IMR-90 (cell line): ENCODE results near the gene CINP. TPM values are rescaled to one million over a fixed set of nuclear protein-coding genes. Genes with fewer than 3 reads are reported as not detected.
"Not testable (repeated sequence)": the region's sequence is repeated elsewhere in the genome, so short reads cannot be mapped to it uniquely, and the experiment has no call there.

Experiments
- ATAC-seq: fragments of 200-7000 bp; cut with Tn5 transposase; 2 replicates; pipeline ENCODE4 v1.9.1; 2020; ENCODE audit warnings: low read depth, mild to moderate bottlenecking, moderate library complexity
- BruUV-seq: library from RNA; stranded (reverse); fragments of 400-500 nt; replicated peaks from 2 replicates; lab custom pipeline; 2021; lab: Mats Ljungman, UMichigan
- CTCF ChIA-PET: fragments of 300-600 bp; formaldehyde crosslinking; extraction: SDS; loops from one replicate; lab custom pipeline; 2021; ENCODE audit warnings: antibody characterized with exemption; lab: Yijun Ruan, JAX
- POLR2A ChIA-PET: fragments of 300-600 bp; sonication (Branson Sonifier 250); formaldehyde crosslinking; loops from one replicate; lab custom pipeline; 2022; ENCODE audit warnings: antibody characterized with exemption; ENCODE audit not compliant: unreplicated experiment; lab: Charles Lee
- DNase-seq: peaks from one replicate; pipeline ENCODE4 v3.0.0; 2013
- H2AFZ ChIP-seq: replicated peaks from 2 replicates; pipeline ENCODE3; 2013; ENCODE audit warnings: low read length, mild to moderate bottlenecking; ENCODE audit not compliant: poor library complexity
- H2AK5ac ChIP-seq: 2 replicates; pipeline ENCODE4 v1.6.1; 2013; ENCODE audit warnings: low read depth, low read length, inconsistent platforms
- H2AK9ac ChIP-seq: replicated peaks from 2 replicates; pipeline ENCODE3; 2013; ENCODE audit warnings: mild to moderate bottlenecking, low read depth, low read length, moderate library complexity; ENCODE audit not compliant: poor library complexity
- H2BK120ac ChIP-seq: 2 replicates; pipeline ENCODE4 v1.6.1; 2013; ENCODE audit warnings: low read depth, low read length, inconsistent platforms
- H2BK15ac ChIP-seq: 3 replicates; pipeline ENCODE4 v1.6.1; 2013; ENCODE audit warnings: low read depth, low read length, inconsistent platforms
- H2BK20ac ChIP-seq: 2 replicates; pipeline ENCODE4 v1.6.1; 2013; ENCODE audit warnings: low read depth, mild to moderate bottlenecking, inconsistent platforms, low read length, moderate library complexity
- H2BK5ac ChIP-seq: 2 replicates; pipeline ENCODE4 v1.6.1; 2013; ENCODE audit warnings: mild to moderate bottlenecking, low read depth, low read length, inconsistent platforms; ENCODE audit not compliant: poor library complexity, severe bottlenecking
- H3K14ac ChIP-seq: replicated peaks from 2 replicates; pipeline ENCODE4 v1.6.1; 2013; ENCODE audit warnings: low read depth, low read length, inconsistent platforms
- H3K18ac ChIP-seq: 2 replicates; pipeline ENCODE4 v1.6.1; 2013; ENCODE audit warnings: low read depth, low read length, control low read depth
- H3K23ac ChIP-seq: 2 replicates; pipeline ENCODE4 v1.6.1; 2013; ENCODE audit warnings: low read depth, low read length, inconsistent platforms
- H3K27ac ChIP-seq: 2 replicates; pipeline ENCODE4 v1.5.1; 2013; ENCODE audit warnings: mild to moderate bottlenecking, control low read depth, low read length; ENCODE audit not compliant: insufficient read depth
- H3K27me3 ChIP-seq: 2 replicates; pipeline ENCODE4 v1.6.1; 2013; ENCODE audit warnings: low read length; ENCODE audit not compliant: control insufficient read depth, insufficient read depth
- H3K36me3 ChIP-seq: 2 replicates; pipeline ENCODE4 v1.6.1; 2013; ENCODE audit warnings: low read length, mixed read lengths; ENCODE audit not compliant: control insufficient read depth, insufficient read depth
- H3K4ac ChIP-seq: 2 replicates; pipeline ENCODE4 v1.6.1; 2013; ENCODE audit warnings: low read depth, low read length, inconsistent platforms
- H3K4me1 ChIP-seq: 2 replicates; pipeline ENCODE4 v1.6.1; 2013; ENCODE audit warnings: low read length, mixed read lengths; ENCODE audit not compliant: control insufficient read depth, insufficient read depth
- H3K4me2 ChIP-seq: 2 replicates; pipeline ENCODE4 v1.6.1; 2013; ENCODE audit warnings: low read depth, mild to moderate bottlenecking, control low read depth, low read length, moderate library complexity
- H3K4me3 ChIP-seq: 2 replicates; pipeline ENCODE4 v1.5.1; 2013; ENCODE audit warnings: low read depth, mild to moderate bottlenecking, control low read depth, low read length, moderate library complexity; ENCODE audit not compliant: insufficient read depth
- H3K56ac ChIP-seq: 2 replicates; pipeline ENCODE4 v1.6.1; 2013; ENCODE audit warnings: low read length, inconsistent platforms; ENCODE audit not compliant: insufficient read depth; ENCODE audit errors: extremely low read depth
- H3K79me1 ChIP-seq, 2 experiments: 2 replicates each; pipeline ENCODE4 v1.6.1; 2013; ENCODE audit warnings: low read length in 2 of 2, inconsistent platforms in 1 of 2, low read depth in 1 of 2
- H3K9ac ChIP-seq: 2 replicates; pipeline ENCODE4 v1.6.1; 2013; ENCODE audit warnings: low read depth, low read length, control low read depth
- H3K9me1 ChIP-seq: 2 replicates; pipeline ENCODE4 v1.6.1; 2013; ENCODE audit warnings: low read length, inconsistent platforms; ENCODE audit not compliant: insufficient read depth
- H3K9me3 ChIP-seq: 2 replicates; pipeline ENCODE4 v1.6.1; 2013; ENCODE audit warnings: low read length; ENCODE audit not compliant: control insufficient read depth, insufficient read depth
- H4K20me1 ChIP-seq: 2 replicates; pipeline ENCODE4 v1.6.1; 2013; ENCODE audit warnings: low read length, inconsistent platforms; ENCODE audit not compliant: insufficient read depth
- H4K5ac ChIP-seq: 2 replicates; pipeline ENCODE4 v1.6.1; 2013; ENCODE audit warnings: mild to moderate bottlenecking, low read depth, low read length, control low read depth
- H4K8ac ChIP-seq, 2 experiments: 2 replicates each; pipeline ENCODE4 v1.6.1; 2013; ENCODE audit warnings: low read depth in 2 of 2, low read length in 2 of 2, control low read depth in 1 of 2, inconsistent platforms in 1 of 2
- H4K91ac ChIP-seq: 2 replicates; pipeline ENCODE4 v1.6.1; 2013; ENCODE audit warnings: low read depth, low read length, inconsistent platforms; ENCODE audit not compliant: insufficient read depth
- WGBS, 2 experiments: methylation state at CpG; one replicate each; pipeline versions ENCODE4 v1.1.5 to v1.1.7; 2013; ENCODE audit warnings: missing lambda C conversion rate in 2 of 2; ENCODE audit not compliant: insufficient read length in 1 of 2; ENCODE audit errors: extremely low coverage in 2 of 2; 5-methylcytosine and 5-hydroxymethylcytosine counted together
- dilution Hi-C: fragments of 300-500 bp; cut with HindIII; formaldehyde crosslinking; loops from one replicate; pipeline ENCODE4 v1.14.3; 2018; ENCODE audit warnings: low sequenced_read_pairs; ENCODE audit not compliant: unreplicated experiment
- in situ Hi-C: fragments of 300-500 bp; cut with MboI; formaldehyde crosslinking; loops from 3 replicates; pipeline ENCODE4 v1.14.3; 2019; ENCODE audit warnings: low sequenced_read_pairs, inconsistent platforms, mixed read lengths
- intact Hi-C: fragments of 100-400 bp; cut with micrococcal nuclease; formaldehyde crosslinking; loops from 2 replicates; pipeline ENCODE4 v1.10.0; 2022
- polyA plus RNA-seq, 3 experiments: library from polyadenylated mRNA; depleted of rRNA; stranded (reverse); fragments of >200 nt; gene quantifications; 2 replicates each; pipeline ENCODE4 v1.2.3, GENCODE V29; 2012; ENCODE audit warnings: low replicate concordance in 1 of 3
- total RNA-seq: library from RNA; depleted of rRNA; stranded (reverse); fragments of >200 nt; gene quantifications from 2 replicates; pipeline ENCODE4 v1.2.3, GENCODE V29; 2012

The CINP gene
- total and polyA plus RNA-seq, 2 of the 4 experiments (the other 2 are of a cell fraction) = 41.9 to 56.4 TPM

DNA sequence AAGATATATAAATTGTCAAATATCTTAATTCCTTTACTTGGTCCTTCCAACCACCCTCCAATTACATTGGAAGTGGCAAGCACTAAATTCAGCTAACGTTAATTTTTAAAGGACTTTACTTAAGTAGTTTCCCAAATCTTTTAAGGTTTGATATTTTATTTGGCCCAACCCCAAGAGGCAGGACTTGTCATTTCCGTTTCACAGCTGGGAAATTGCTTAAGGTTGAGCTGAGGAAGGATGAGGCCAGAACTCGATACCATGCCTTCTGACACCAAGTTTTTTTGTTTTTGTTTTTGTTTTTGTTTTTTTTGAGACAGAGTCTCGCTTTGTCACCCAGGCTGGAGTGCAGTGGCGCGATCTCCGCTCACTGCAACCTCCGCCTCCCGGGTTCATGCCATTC is 11.1 kb downstream of the CINP start:
- H3K23ac ChIP-seq, POLR2A ChIA-PET, H2BK20ac ChIP-seq, H3K4me1 ChIP-seq, ATAC-seq, H3K4ac ChIP-seq, H2AFZ ChIP-seq, in situ Hi-C loops, H4K91ac ChIP-seq, H3K9me1 ChIP-seq, H3K4me2 ChIP-seq, H2BK15ac ChIP-seq, H2AK5ac ChIP-seq, H3K9me3 ChIP-seq, H3K18ac ChIP-seq, H3K4me3 ChIP-seq, CTCF ChIA-PET, H4K5ac ChIP-seq, H3K14ac ChIP-seq, H2BK120ac ChIP-seq, BruUV-seq, H3K56ac ChIP-seq, H3K27ac ChIP-seq, H4K8ac ChIP-seq, intact Hi-C loops, H4K20me1 ChIP-seq, H3K27me3 ChIP-seq, dilution Hi-C loops, H2BK5ac ChIP-seq, H3K9ac ChIP-seq, H2AK9ac ChIP-seq: not testable (repeated sequence)
- whole genome bisulfite sequencing, 2 experiments = 100% methylated on average over 5 of the region's 9 CpGs; no CpG with 5 or more reads in 1 of the 2 experiments
- Histone ChIP-seq H3K36me3 (peaks cover 51% of the 10 kb centered on the region), H3K79me1 (peaks cover 5 to 11% of the 10 kb centered on the region in 2 experiments; a peak in 3 of 4 replicates)
- DNase-seq = peak; percentile 32
